H9 (cell line): ENCODE measurements around the gene TMPRSS12. TPM values are rescaled to one million over a fixed set of nuclear protein-coding genes. Genes with fewer than 3 reads are reported as not detected.

Experiments
- DNase-seq: peaks from one replicate; pipeline ENCODE4 v3.0.0-alpha.2; 2017
- H2AFZ ChIP-seq: one replicate; pipeline ENCODE4 v1.6.1; 2013; ENCODE audit warnings: mild to moderate bottlenecking, low read length, control low read depth, moderate library complexity
- H2AK5ac ChIP-seq: 2 replicates; pipeline ENCODE4 v1.6.1; 2013; ENCODE audit warnings: low read length, control low read depth, mixed read lengths; ENCODE audit not compliant: insufficient read length
- H2BK120ac ChIP-seq: one replicate; pipeline ENCODE4 v1.6.1; 2013; ENCODE audit warnings: low read depth, mild to moderate bottlenecking, low read length, control low read depth, inconsistent platforms; ENCODE audit not compliant: poor library complexity, severe bottlenecking
- H2BK12ac ChIP-seq: 2 replicates; pipeline ENCODE4 v1.6.1; 2013; ENCODE audit warnings: low read length, control low read depth, mixed read lengths, low read depth; ENCODE audit not compliant: insufficient read length
- H2BK15ac ChIP-seq: 2 replicates; pipeline ENCODE4 v1.6.1; 2013; ENCODE audit warnings: low read depth, low read length, control low read depth
- H2BK20ac ChIP-seq: one replicate; pipeline ENCODE4 v1.6.1; 2013; ENCODE audit warnings: low read depth, mild to moderate bottlenecking, low read length, control low read depth, inconsistent platforms; ENCODE audit not compliant: poor library complexity, severe bottlenecking
- H2BK5ac ChIP-seq: 2 replicates; pipeline ENCODE4 v1.6.1; 2013; ENCODE audit warnings: low read length, control low read depth, mixed read lengths; ENCODE audit not compliant: insufficient read length
- H3K14ac ChIP-seq: 2 replicates; pipeline ENCODE4 v1.6.1; 2013; ENCODE audit warnings: low read length, control low read depth; ENCODE audit not compliant: insufficient read depth
- H3K18ac ChIP-seq: 2 replicates; pipeline ENCODE4 v1.6.1; 2013; ENCODE audit warnings: low read depth, mild to moderate bottlenecking, mixed read lengths, low read length, control low read depth; ENCODE audit not compliant: insufficient read length
- H3K23ac ChIP-seq: 2 replicates; pipeline ENCODE4 v1.6.1; 2013; ENCODE audit warnings: low read length, control low read depth, mixed read lengths, low read depth; ENCODE audit not compliant: insufficient read length
- H3K23me2 ChIP-seq: 2 replicates; pipeline ENCODE4 v1.6.1; 2013; ENCODE audit warnings: low read depth, mild to moderate bottlenecking, mixed read lengths, low read length, control low read depth; ENCODE audit not compliant: insufficient read length, poor library complexity, severe bottlenecking
- H3K27ac ChIP-seq: 2 replicates; pipeline ENCODE4 v1.5.1; 2013; ENCODE audit warnings: low read length, control low read depth, mixed read lengths, low read depth; ENCODE audit not compliant: insufficient read length
- H3K27me3 ChIP-seq: 2 replicates; pipeline ENCODE4 v1.6.1; 2013; ENCODE audit warnings: low read length, control low read depth, inconsistent platforms; ENCODE audit not compliant: insufficient read depth
- H3K4ac ChIP-seq: 2 replicates; pipeline ENCODE4 v1.6.1; 2013; ENCODE audit warnings: low read depth, mild to moderate bottlenecking, control low read depth, inconsistent platforms, low read length, moderate library complexity
- H3K4me1 ChIP-seq: 2 replicates; pipeline ENCODE4 v1.6.1; 2013; ENCODE audit warnings: low read length, control low read depth, inconsistent platforms; ENCODE audit not compliant: insufficient read depth
- H3K4me2 ChIP-seq: 2 replicates; pipeline ENCODE4 v1.6.1; 2013; ENCODE audit warnings: low read length, control low read depth, mixed read lengths; ENCODE audit not compliant: insufficient read length, insufficient read depth
- H3K56ac ChIP-seq: 2 replicates; pipeline ENCODE4 v1.6.1; 2013; ENCODE audit warnings: low read depth, mild to moderate bottlenecking, mixed read lengths, low read length, control low read depth; ENCODE audit not compliant: insufficient read length
- H3K79me1 ChIP-seq: 2 replicates; pipeline ENCODE4 v1.6.1; 2013; ENCODE audit warnings: low read depth, mild to moderate bottlenecking, moderate library complexity, low read length, control low read depth, inconsistent platforms; ENCODE audit not compliant: insufficient read depth, poor library complexity, severe bottlenecking
- H3K79me2 ChIP-seq: 2 replicates; pipeline ENCODE4 v1.6.1; 2013; ENCODE audit warnings: low read length, control low read depth, inconsistent platforms; ENCODE audit not compliant: insufficient read depth
- H3K9ac ChIP-seq: 2 replicates; pipeline ENCODE4 v1.6.1; 2013; ENCODE audit warnings: low read length, control low read depth, mixed read lengths; ENCODE audit not compliant: insufficient read length; ENCODE audit errors: extremely low read depth
- H3K9me3 ChIP-seq: one replicate; pipeline ENCODE4 v1.6.1; 2013; ENCODE audit warnings: low read depth, low read length, inconsistent platforms; ENCODE audit not compliant: control insufficient read depth
- H3T11ph ChIP-seq: one replicate; pipeline ENCODE4 v1.6.1; 2013; ENCODE audit warnings: mild to moderate bottlenecking, low read length, control low read depth, inconsistent platforms
- H4K20me1 ChIP-seq: one replicate; pipeline ENCODE4 v1.6.1; 2013; ENCODE audit not compliant: control insufficient read depth, insufficient read length, insufficient read depth
- H4K5ac ChIP-seq: 2 replicates; pipeline ENCODE4 v1.6.1; 2013; ENCODE audit warnings: low read depth, mild to moderate bottlenecking, mixed read lengths, low read length, control low read depth; ENCODE audit not compliant: insufficient read length
- H4K8ac ChIP-seq: replicated peaks from 2 replicates; pipeline ENCODE4 v1.6.1; 2013; ENCODE audit warnings: low read length, control low read depth, mixed read lengths, low read depth; ENCODE audit not compliant: insufficient read length
- H4K91ac ChIP-seq: 2 replicates; pipeline ENCODE4 v1.6.1; 2013; ENCODE audit warnings: low read depth, mild to moderate bottlenecking, moderate library complexity, mixed read lengths, low read length, control low read depth; ENCODE audit not compliant: insufficient read length
- H3K27ac Mint-ChIP-seq, 3 experiments: 2 replicates in 2 of 3; 3 replicates in 1 of 3; pipeline ENCODE4 v1.8.0; 2020 to 2021; ENCODE audit warnings: mixed read lengths in 3 of 3, mild to moderate bottlenecking in 1 of 3, moderate library complexity in 1 of 3
- H3K27me3 Mint-ChIP-seq: 2 replicates; pipeline ENCODE4 v1.8.0; 2021; ENCODE audit warnings: low read depth, mild to moderate bottlenecking, moderate library complexity, mixed read lengths
- H3K36me3 Mint-ChIP-seq, 3 experiments: 2 replicates in 2 of 3; 3 replicates in 1 of 3; pipeline ENCODE4 v1.8.0; 2020 to 2021; ENCODE audit warnings: low read depth in 3 of 3, mixed read lengths in 3 of 3; ENCODE audit not compliant: insufficient read depth in 1 of 3
- H3K4me1 Mint-ChIP-seq, 2 experiments: 2 replicates each; pipeline ENCODE4 v1.8.0; 2020; ENCODE audit warnings: mixed read lengths in 2 of 2
- H3K4me3 Mint-ChIP-seq, 2 experiments: 2 replicates in 1 of 2; 3 replicates in 1 of 2; pipeline ENCODE4 v1.8.0; 2020 to 2021; ENCODE audit warnings: mild to moderate bottlenecking in 2 of 2, mixed read lengths in 2 of 2, moderate library complexity in 1 of 2
- H3K9me3 Mint-ChIP-seq, 2 experiments: 2 replicates in 1 of 2; 3 replicates in 1 of 2; pipeline ENCODE4 v1.8.0; 2020; ENCODE audit warnings: mild to moderate bottlenecking in 2 of 2, mixed read lengths in 2 of 2, moderate library complexity in 1 of 2
- WGBS: extraction: QIAGEN DNeasy Blood & Tissue Kit; methylation state at CpG from one replicate; pipeline ENCODE4 v1.1.7; 2013; ENCODE audit warnings: missing lambda C conversion rate, low lambda C conversion rate, mixed read lengths; ENCODE audit not compliant: insufficient read length; ENCODE audit errors: extremely low coverage; 5-methylcytosine and 5-hydroxymethylcytosine counted together
- total RNA-seq: library from RNA; stranded (reverse); gene quantifications from 2 replicates; pipeline ENCODE4 v1.2.1, GENCODE V29; 2021
- TF ChIP-seq, protein P1 (sequence below): fragments of 200-600 bp; sonication (generic); conservative IDR thresholded peaks from 3 replicates; pipeline ENCODE4 v1.8.0; 2021; ENCODE audit warnings: antibody characterized with exemption, mild to moderate bottlenecking

TMPRSS12 gene
- total RNA-seq, 1 experiment from 2014 or later = not detected

DNA sequence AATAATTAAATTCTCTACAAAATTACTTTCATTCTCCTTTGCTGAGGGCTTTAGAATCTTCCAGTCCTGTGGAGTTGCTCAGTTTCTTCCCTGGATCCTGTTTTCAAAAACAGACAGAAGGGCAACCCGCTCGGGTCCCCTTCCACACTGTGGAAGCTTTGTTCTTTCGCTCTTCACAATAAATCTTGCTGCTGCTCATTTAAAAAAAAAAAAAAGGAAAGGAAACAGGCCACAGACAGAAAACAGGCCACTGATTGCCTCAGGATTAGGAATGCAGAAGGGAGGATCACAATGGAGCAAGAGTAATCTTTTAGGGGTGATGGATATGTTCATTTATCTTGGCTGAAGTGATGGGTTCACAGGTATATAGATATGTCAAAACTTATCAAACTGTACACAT, 80.1 kb downstream of the TMPRSS12 start:
- Histone ChIP-seq H2BK15ac (no peak overlapping the region), H3T11ph (no peak overlapping the region), H4K8ac (no peak overlapping the region), H2BK20ac (no peak overlapping the region), H4K91ac (no peak overlapping the region), H2AFZ (no peak overlapping the region), H3K4ac (no peak overlapping the region), H3K18ac (no peak overlapping the region), H4K20me1 (no peaks in the 10 kb centered on the region), H3K27ac (no peak overlapping the region), H3K4me1 (no peaks in the 10 kb centered on the region; the same call in 1 of the 2 replicates), H3K56ac (no peak overlapping the region), H2AK5ac (no peak overlapping the region), H3K79me2 (no peaks in the 10 kb centered on the region; the same call in 1 of the 2 replicates), H2BK120ac (no peak overlapping the region), H3K23ac (no peak overlapping the region), H3K23me2 (peaks cover 6% of the 10 kb centered on the region), H2BK5ac (no peak overlapping the region), H4K5ac (no peak overlapping the region), H3K27me3 (no peaks in the 10 kb centered on the region), H3K9ac (no peak overlapping the region), H3K9me3 (no peaks in the 10 kb centered on the region), H3K79me1 (no peaks in the 10 kb centered on the region), H3K4me2 (no peak overlapping the region), H3K14ac (no peak overlapping the region), H2BK12ac (no peak overlapping the region)
- no peak overlapping the region for H3K4me3 Mint-ChIP-seq
- no peaks in the 10 kb centered on the region for H3K27me3 Mint-ChIP-seq
- DNase-seq = no peak
- WGBS = no CpG with 5 or more reads among the region's 3 CpGs
- peaks cover 11% of the 10 kb centered on the region in 3 experiments; a peak in 6 of 7 replicates for H3K36me3 Mint-ChIP-seq
- peaks cover 41 to 60% of the 10 kb centered on the region in 2 experiments for H3K4me1 Mint-ChIP-seq
- H3K9me3 Mint-ChIP-seq = peaks cover 4 to 12% of the 10 kb centered on the region in 2 experiments
- TF ChIP-seq, protein P1, sequence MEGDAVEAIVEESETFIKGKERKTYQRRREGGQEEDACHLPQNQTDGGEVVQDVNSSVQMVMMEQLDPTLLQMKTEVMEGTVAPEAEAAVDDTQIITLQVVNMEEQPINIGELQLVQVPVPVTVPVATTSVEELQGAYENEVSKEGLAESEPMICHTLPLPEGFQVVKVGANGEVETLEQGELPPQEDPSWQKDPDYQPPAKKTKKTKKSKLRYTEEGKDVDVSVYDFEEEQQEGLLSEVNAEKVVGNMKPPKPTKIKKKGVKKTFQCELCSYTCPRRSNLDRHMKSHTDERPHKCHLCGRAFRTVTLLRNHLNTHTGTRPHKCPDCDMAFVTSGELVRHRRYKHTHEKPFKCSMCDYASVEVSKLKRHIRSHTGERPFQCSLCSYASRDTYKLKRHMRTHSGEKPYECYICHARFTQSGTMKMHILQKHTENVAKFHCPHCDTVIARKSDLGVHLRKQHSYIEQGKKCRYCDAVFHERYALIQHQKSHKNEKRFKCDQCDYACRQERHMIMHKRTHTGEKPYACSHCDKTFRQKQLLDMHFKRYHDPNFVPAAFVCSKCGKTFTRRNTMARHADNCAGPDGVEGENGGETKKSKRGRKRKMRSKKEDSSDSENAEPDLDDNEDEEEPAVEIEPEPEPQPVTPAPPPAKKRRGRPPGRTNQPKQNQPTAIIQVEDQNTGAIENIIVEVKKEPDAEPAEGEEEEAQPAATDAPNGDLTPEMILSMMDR = no peak
- peak overlapping the region; percentile 21 to 66 (median 41); a peak in 4 of 7 replicates for H3K27ac Mint-ChIP-seq
